Liver (tissue), 9 donors: ENCODE data around the gene EML6. TPM values are rescaled to one million over a fixed set of nuclear protein-coding genes. Genes with fewer than 3 reads are reported as not detected.
A peak's percentile ranks its signal among the peaks of the same experiment; 100 is the strongest.

Source experiments
- DNase-seq: peaks from one replicate; pipeline ENCODE4 v3.0.0-alpha.2; 2017; ENCODE audit warnings: low spot score
- H3K27ac ChIP-seq, 2 donors: one replicate each; pipeline ENCODE4 v1.7.0; 2013; ENCODE audit warnings: inconsistent platforms in 2 of 2, low read length in 2 of 2, control low read depth in 1 of 2, low read depth in 1 of 2, mild to moderate bottlenecking in 1 of 2
- H3K27me3 ChIP-seq, 4 donors: one replicate each; pipeline versions ENCODE4 v1.6.1 to v1.7.0; 2013; ENCODE audit warnings: low read length in 3 of 4, inconsistent platforms in 1 of 4, mild to moderate bottlenecking in 1 of 4, moderate library complexity in 1 of 4; ENCODE audit not compliant: control insufficient read depth in 4 of 4, insufficient read depth in 4 of 4
- H3K36me3 ChIP-seq, 4 donors: one replicate each; pipeline versions ENCODE4 v1.6.1 to v1.7.0; 2013; ENCODE audit warnings: low read length in 3 of 4, mild to moderate bottlenecking in 3 of 4, low read depth in 1 of 4, moderate library complexity in 1 of 4; ENCODE audit not compliant: control insufficient read depth in 4 of 4, insufficient read depth in 3 of 4
- H3K4me1 ChIP-seq, 4 donors: one replicate each; pipeline versions ENCODE4 v1.6.1 to v1.7.0; 2013; ENCODE audit warnings: low read length in 3 of 4, mild to moderate bottlenecking in 3 of 4, moderate library complexity in 1 of 4; ENCODE audit not compliant: control insufficient read depth in 4 of 4, insufficient read depth in 4 of 4
- H3K4me3 ChIP-seq, 3 donors: one replicate each; pipeline versions ENCODE4 v1.6.1 to v1.7.0; 2013; ENCODE audit warnings: low read length in 3 of 3, control low read depth in 1 of 3, low read depth in 1 of 3, mild to moderate bottlenecking in 1 of 3
- H3K9ac ChIP-seq, 2 donors: one replicate each; pipeline ENCODE4 v1.7.0; 2013; ENCODE audit warnings: low read length in 2 of 2, mild to moderate bottlenecking in 2 of 2, moderate library complexity in 2 of 2, control low read depth in 1 of 2, low read depth in 1 of 2
- H3K9me3 ChIP-seq, 4 donors: one replicate each; pipeline versions ENCODE4 v1.6.1 to v1.7.0; 2013; ENCODE audit warnings: low read length in 3 of 4; ENCODE audit not compliant: control insufficient read depth in 4 of 4
- CTCF ChIP-seq: fragments of 150-350 bp; IDR thresholded peaks from 2 replicates; pipeline ENCODE4 v1.5.1; 2017; ENCODE audit warnings: improper control_type of control experiment, low read depth, low read length; ENCODE audit not compliant: missing input control
- FOXA1 ChIP-seq: IDR thresholded peaks from 2 replicates; pipeline ENCODE4 v1.6.1; 2016; ENCODE audit warnings: antibody characterized with exemption
- HNF4A ChIP-seq, 2 donors: conservative IDR thresholded peaks; 2 replicates each; pipeline ENCODE4 v1.6.1; 2016; ENCODE audit warnings: antibody characterized with exemption in 2 of 2, mild to moderate bottlenecking in 2 of 2
- HNF4G ChIP-seq: IDR thresholded peaks from 2 replicates; pipeline ENCODE4 v1.6.1; 2016; ENCODE audit warnings: antibody characterized with exemption
- MAX ChIP-seq: IDR thresholded peaks from 2 replicates; pipeline ENCODE4 v1.6.1; 2016; ENCODE audit warnings: antibody characterized with exemption
- NR2F2 ChIP-seq: IDR thresholded peaks from 2 replicates; pipeline ENCODE4 v1.6.1; 2016; ENCODE audit warnings: antibody characterized with exemption
- RAD21 ChIP-seq, 2 donors: IDR thresholded peaks; 2 replicates each; pipeline ENCODE4 v1.6.1; 2016; ENCODE audit warnings: antibody characterized with exemption in 2 of 2, mild to moderate bottlenecking in 2 of 2
- REST ChIP-seq: IDR thresholded peaks from 2 replicates; pipeline ENCODE4 v1.6.1; 2016; ENCODE audit warnings: antibody characterized with exemption, mild to moderate bottlenecking
- RXRA ChIP-seq, 2 donors: IDR thresholded peaks; 2 replicates each; pipeline ENCODE4 v1.6.1; 2017 to 2018; ENCODE audit warnings: antibody characterized with exemption in 2 of 2, mild to moderate bottlenecking in 1 of 2
- SP1 ChIP-seq: IDR thresholded peaks from 2 replicates; pipeline ENCODE4 v1.6.1; 2018; ENCODE audit warnings: antibody characterized with exemption, mild to moderate bottlenecking
- YY1 ChIP-seq: IDR thresholded peaks from 2 replicates; pipeline ENCODE4 v1.6.1; 2016; ENCODE audit warnings: antibody characterized with exemption, mild to moderate bottlenecking
- ZBTB33 ChIP-seq: IDR thresholded peaks from 2 replicates; pipeline ENCODE4 v1.6.1; 2016; ENCODE audit warnings: antibody characterized with exemption
- whole genome bisulfite sequencing: extraction: QIAGEN DNeasy Blood & Tissue Kit; methylation state at CpG from one replicate; pipeline ENCODE4 v1.1.7; 2013; 5-methylcytosine and 5-hydroxymethylcytosine counted together
- polyA plus RNA-seq, 2 donors: library from polyadenylated mRNA; stranded (reverse) in 1 of 2; unstranded in 1 of 2; fragments of 200-250 nt in 1 of 2; fragments of >200 nt in 1 of 2; fragmentation: Nextera tagmentation in 1 of 2; extraction: Ambion mirVana in 1 of 2; gene quantifications; one replicate each; pipeline versions ENCODE4 v1.2.1 to v1.2.3, GENCODE V29; 2013 to 2015
- total RNA-seq, 2 donors: library from RNA; depleted of rRNA; stranded (reverse); fragments of >200 nt; gene quantifications; one replicate each; pipeline ENCODE4 v1.2.3, GENCODE V29; 2014
- donor health status: healthy.
- donor health status: healthy.
- donor health status: healthy.
- donor health status: healthy.
- donor health status: healthy.

EML6 gene
- total and polyA plus RNA-seq, 4 donors, result 0.33 to 3.0 (median 1.4) TPM

- H3K4me3 ChIP-seq, result no peak overlapping the region
- 18% methylated on average over 1 of the region's 1 CpG for WGBS
- peak overlapping the region; percentile 87 to 90 for H3K27ac ChIP-seq
- peak overlapping the region; percentile 42 to 90 for H3K9ac ChIP-seq
- H3K27me3 ChIP-seq, result no peaks in the 10 kb centered on the region
- no peak for DNase-seq
- peaks cover 3 to 29% (median 27%) of the 10 kb centered on the region in 4 donors for H3K4me1 ChIP-seq
- TF ChIP-seq FOXA1 (no peak), REST (no peak), HNF4G (no peak), RAD21 (IDR thresholded peaks at IDR 0.05) (peak; percentile 79 to 89), ZBTB33 (no peak), HNF4A (conservative IDR thresholded peaks at IDR 0.05) (peak in 1 of 2 donors; percentile 39), CTCF (peak; percentile 33)
- no peaks in the 10 kb centered on the region for H3K36me3 ChIP-seq
- H3K9me3 ChIP-seq, result no peaks in the 10 kb centered on the region
Measured at GRCh38 chr2:55013936-55014335, 290.5 kb downstream of the EML6 start.

GRCh38 chr2:55014962-55015939, 291.8 kb downstream of the EML6 start:
- no peak overlapping the region for H3K4me3 ChIP-seq

More at GRCh38 chr2:55014962-55015939, 291.8 kb downstream of the EML6 start:
- Histone ChIP-seq H3K9me3 (no peaks in the 10 kb centered on the region), H3K27ac (no peak overlapping the region), H3K9ac (no peak overlapping the region), H3K36me3 (no peaks in the 10 kb centered on the region), H3K4me1 (peaks cover 3 to 29% (median 27%) of the 10 kb centered on the region in 4 donors), H3K27me3 (no peaks in the 10 kb centered on the region)
- WGBS, result 20% methylated on average over 6 of the region's 6 CpGs
- DNase-seq, result no peak
- TF ChIP-seq YY1 (peak; percentile 67), SP1 (peak; percentile 56), RXRA (IDR thresholded peaks at IDR 0.05) (peak; percentile 49 to 53), HNF4G (no peak), MAX (no peak), HNF4A (conservative IDR thresholded peaks at IDR 0.05) (peak; percentile 25 to 34), REST (peak; percentile 21), NR2F2 (no peak), CTCF (peak; percentile 87), RAD21 (IDR thresholded peaks at IDR 0.05) (peak; percentile 96 to 97)
